Prostate gland (tissue), 2 donors: ENCODE results near the gene MTMR1. TPM values are rescaled to one million over a fixed set of nuclear protein-coding genes. Genes with fewer than 3 reads are reported as not detected.

Experiments used
- DNase-seq: peaks from one replicate; pipeline ENCODE4 v3.0.0-alpha.2; 2019; ENCODE audit warnings: low spot score
- H3K27ac ChIP-seq, 2 donors: fragments of 200-600 bp; sonication (generic); 2 replicates each; pipeline ENCODE4 v1.5.1; 2017 to 2019
- H3K27me3 ChIP-seq: fragments of 200-600 bp; sonication (generic); replicated peaks from 2 replicates; pipeline ENCODE4 v1.5.1; 2019; ENCODE audit not compliant: insufficient read depth
- H3K36me3 ChIP-seq, 2 donors: fragments of 200-600 bp; sonication (generic); 1 replicate in 1 of 2; 2 replicates in 1 of 2; pipeline versions ENCODE4 v1.5.1 to v1.8.1; 2017 to 2019
- H3K4me1 ChIP-seq: fragments of 200-600 bp; sonication (generic); replicated peaks from 2 replicates; pipeline ENCODE4 v1.5.1; 2019
- H3K4me3 ChIP-seq, 2 donors: fragments of 200-600 bp; sonication (generic); 2 replicates each; pipeline ENCODE4 v1.5.1; 2017 to 2019
- H3K9me3 ChIP-seq: fragments of 200-600 bp; sonication (generic); 2 replicates; pipeline ENCODE4 v1.5.1; 2017
- POLR2A ChIP-seq: fragments of 450-650 bp; IDR thresholded peaks from one replicate; pipeline ENCODE4 v1.6.1; 2016; ENCODE audit warnings: antibody characterized with exemption, mild to moderate bottlenecking
- POLR2AphosphoS5 ChIP-seq: sonication (generic); formaldehyde crosslinking; IDR thresholded peaks from one replicate; pipeline ENCODE4 v1.6.1; 2017; ENCODE audit warnings: antibody characterized with exemption
- WGBS: methylation state at CpG from one replicate; pipeline ENCODE4 v1.1.5; 2018; 5-methylcytosine and 5-hydroxymethylcytosine counted together
- intact Hi-C: fragments of 100-400 bp; cut with DNase I; formaldehyde crosslinking; loops from one replicate; pipeline ENCODE4 v1.14.2; 2022
- total RNA-seq, 2 donors: library from RNA; depleted of rRNA; stranded (reverse); fragments of >200 nt; gene quantifications; one replicate each; pipeline ENCODE4 v1.1.0, GENCODE V29; 2016
- TF ChIP-seq, protein P1 (sequence below), 4 experiments: fragments of 200-600 bp in 2 of 4; fragments of 450-650 bp in 2 of 4; sonication (generic) in 2 of 4; IDR thresholded peaks; 1 replicate in 3 of 4; 2 replicates in 1 of 4; pipeline ENCODE4 v1.5.1; 2016 to 2019; ENCODE audit warnings: antibody characterized with exemption in 4 of 4, mild to moderate bottlenecking in 2 of 4, moderate library complexity in 2 of 4

The MTMR1 gene
- total RNA-seq, 2 donors from 2014 or later, result 35.0 to 37.3 TPM

DNA sequence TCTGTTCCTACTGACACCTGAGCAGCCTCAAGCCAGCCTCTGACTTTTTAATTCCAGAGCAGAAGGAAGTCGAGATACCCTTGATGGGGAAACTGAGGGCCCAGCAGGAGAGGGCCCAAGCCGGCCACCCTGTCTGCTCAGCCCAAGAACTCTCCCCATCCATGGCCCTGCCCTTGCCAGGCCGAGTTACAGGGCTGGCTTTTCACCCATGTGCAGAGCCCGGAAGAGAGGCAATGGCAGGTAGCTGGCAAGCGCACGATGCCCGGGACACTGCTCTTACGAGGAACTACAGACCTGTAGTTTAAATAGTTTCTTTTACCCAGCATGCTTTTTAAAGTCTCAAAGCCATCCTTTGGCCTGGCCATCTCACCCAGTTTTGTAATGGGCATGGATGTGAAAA is 79.9 kb downstream of the MTMR1 start:
- H3K36me3 ChIP-seq, result no peaks in the 10 kb centered on the region
- no peak overlapping the region for H3K4me3 ChIP-seq
- WGBS, result 98% methylated on average over 6 of the region's 8 CpGs
- intact Hi-C loops, result loop anchor here (2.0 kb wide), 1 partner anchor 310 kb away; no protein-coding TSS in a partner anchor
- no peaks in the 10 kb centered on the region for H3K4me1 ChIP-seq
- no peaks in the 10 kb centered on the region for H3K27me3 ChIP-seq
- no peak for DNase-seq
- H3K27ac ChIP-seq, result no peak overlapping the region
- no peaks in the 10 kb centered on the region for H3K9me3 ChIP-seq
- TF ChIP-seq, protein P1, sequence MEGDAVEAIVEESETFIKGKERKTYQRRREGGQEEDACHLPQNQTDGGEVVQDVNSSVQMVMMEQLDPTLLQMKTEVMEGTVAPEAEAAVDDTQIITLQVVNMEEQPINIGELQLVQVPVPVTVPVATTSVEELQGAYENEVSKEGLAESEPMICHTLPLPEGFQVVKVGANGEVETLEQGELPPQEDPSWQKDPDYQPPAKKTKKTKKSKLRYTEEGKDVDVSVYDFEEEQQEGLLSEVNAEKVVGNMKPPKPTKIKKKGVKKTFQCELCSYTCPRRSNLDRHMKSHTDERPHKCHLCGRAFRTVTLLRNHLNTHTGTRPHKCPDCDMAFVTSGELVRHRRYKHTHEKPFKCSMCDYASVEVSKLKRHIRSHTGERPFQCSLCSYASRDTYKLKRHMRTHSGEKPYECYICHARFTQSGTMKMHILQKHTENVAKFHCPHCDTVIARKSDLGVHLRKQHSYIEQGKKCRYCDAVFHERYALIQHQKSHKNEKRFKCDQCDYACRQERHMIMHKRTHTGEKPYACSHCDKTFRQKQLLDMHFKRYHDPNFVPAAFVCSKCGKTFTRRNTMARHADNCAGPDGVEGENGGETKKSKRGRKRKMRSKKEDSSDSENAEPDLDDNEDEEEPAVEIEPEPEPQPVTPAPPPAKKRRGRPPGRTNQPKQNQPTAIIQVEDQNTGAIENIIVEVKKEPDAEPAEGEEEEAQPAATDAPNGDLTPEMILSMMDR (IDR thresholded peaks at IDR 0.05), result no peak
- TF ChIP-seq POLR2AphosphoS5 (no peak), POLR2A (no peak)

DNA sequence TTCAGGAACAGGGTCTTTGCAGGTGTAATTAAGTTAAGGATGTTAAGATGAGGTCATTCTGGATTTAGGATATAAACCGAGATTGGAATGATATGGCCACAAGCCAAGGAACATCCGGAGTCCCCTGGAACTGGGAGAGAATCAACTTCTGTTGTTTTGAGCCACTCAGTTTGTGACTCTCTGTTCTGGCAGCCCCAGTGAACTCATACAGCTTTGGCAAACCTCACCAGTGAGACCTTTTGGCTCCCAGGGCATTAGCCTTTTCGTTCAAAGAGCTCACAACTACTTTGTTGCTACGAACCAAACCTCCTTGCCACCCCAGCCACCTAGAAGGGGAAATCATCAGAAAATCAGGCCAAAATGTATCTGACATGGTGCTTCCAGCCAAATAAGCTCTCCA is 80.4 kb downstream of the MTMR1 start:
- Histone ChIP-seq H3K36me3 (no peaks in the 10 kb centered on the region), H3K9me3 (no peaks in the 10 kb centered on the region), H3K4me3 (no peak overlapping the region), H3K4me1 (no peaks in the 10 kb centered on the region), H3K27me3 (no peaks in the 10 kb centered on the region), H3K27ac (no peak overlapping the region)
- no peak for DNase-seq
- 43% methylated on average over 4 of the region's 4 CpGs for WGBS
- intact Hi-C loops, result loop anchor here (2.0 kb wide), 1 partner anchor 309 kb away; no protein-coding TSS in a partner anchor
- TF ChIP-seq POLR2A (no peak), POLR2AphosphoS5 (no peak)
- TF ChIP-seq, protein P1 (IDR thresholded peaks at IDR 0.05), result no peak

DNA sequence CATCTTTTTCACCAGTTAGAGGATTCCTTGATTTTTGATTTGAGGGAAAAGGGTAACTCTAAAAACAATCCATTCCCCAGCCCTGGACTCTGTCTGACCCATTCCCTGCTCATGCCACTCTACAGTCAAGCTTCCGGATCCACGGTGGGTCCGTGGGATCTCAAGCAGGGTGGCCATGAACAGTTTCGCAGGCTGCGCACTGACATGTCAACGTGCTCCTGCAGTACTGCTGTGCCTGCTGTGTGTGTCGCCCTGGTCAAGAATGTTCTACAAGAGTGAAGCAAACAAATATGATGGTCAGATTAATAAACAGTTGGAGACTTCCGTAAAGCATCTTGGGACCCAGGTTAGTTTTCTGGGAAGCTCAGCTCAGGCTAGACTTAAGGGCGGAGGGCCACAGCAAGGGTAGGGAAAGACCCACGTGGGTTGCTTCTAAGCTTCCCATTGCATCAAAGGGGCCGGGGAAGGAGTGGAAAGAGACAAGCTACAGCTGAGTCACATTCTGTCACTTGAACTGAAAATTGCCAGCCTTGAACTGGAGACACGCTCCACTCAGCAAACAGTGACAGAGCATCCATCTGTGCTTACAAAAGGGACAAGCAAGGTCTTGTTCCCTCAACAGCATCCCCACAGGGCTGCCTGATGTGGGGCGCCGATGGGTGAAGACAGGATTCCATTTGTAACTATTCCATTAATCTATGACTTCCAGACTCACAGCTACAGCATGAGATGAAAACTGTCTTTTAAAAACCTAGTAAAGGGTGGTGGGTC is 81.8 kb downstream of the MTMR1 start:
- intact Hi-C loops, result no loop called here
- 85% methylated on average over 14 of the region's 14 CpGs for WGBS
- TF ChIP-seq POLR2A, result no peak
- TF ChIP-seq, protein P1 (IDR thresholded peaks at IDR 0.05), result no peak
- no peak for TF ChIP-seq POLR2AphosphoS5

DNA sequence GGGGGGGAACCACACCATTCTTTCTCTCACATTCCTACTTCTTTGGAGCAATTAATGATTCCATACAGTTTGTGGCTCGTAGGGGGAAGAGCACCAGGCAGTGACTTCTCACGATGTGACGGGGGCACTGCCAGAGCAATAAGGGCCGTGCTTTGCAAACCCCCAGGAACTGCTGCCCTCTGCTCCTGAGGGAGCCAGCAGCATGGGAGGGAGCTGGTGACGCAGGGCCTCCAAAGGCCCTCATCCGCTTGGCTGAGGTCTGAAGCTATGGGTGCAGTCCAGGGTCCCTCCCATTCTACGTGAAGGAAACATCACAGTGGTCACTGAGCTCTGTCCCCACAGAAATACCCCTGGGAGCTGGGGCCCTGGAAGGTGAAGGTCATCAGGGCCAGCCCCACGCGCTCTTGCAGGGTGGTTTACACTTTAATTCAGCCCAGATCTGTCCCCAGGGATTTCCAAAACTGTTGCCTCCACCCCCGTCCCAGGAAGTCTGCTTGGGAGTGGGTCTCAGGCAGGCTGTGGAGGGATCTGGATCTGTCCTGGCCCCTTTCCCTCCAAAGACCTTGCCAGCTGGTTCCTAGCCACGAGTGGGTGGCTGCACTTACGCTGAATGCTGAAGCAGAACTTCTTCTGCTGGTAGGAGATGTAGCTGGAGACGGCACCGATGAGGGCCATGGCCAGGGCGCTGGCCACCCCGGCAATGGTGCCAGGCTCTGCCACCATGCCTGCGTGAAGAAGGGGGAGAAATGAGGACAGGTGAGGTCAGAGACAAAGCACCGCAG is 82.6 kb downstream of the MTMR1 start:
- Histone ChIP-seq H3K36me3 (no peaks in the 10 kb centered on the region), H3K27ac (no peak overlapping the region), H3K4me3 (no peak overlapping the region), H3K4me1 (no peaks in the 10 kb centered on the region), H3K9me3 (no peaks in the 10 kb centered on the region), H3K27me3 (no peaks in the 10 kb centered on the region)
- intact Hi-C loops, result no loop called here
- no peak for DNase-seq
- 89% methylated on average over 15 of the region's 18 CpGs for whole genome bisulfite sequencing
- no peak for TF ChIP-seq POLR2A
- TF ChIP-seq POLR2AphosphoS5, result no peak
- TF ChIP-seq, protein P1 (IDR thresholded peaks at IDR 0.05), result no peak

More for the DNA sequence above, 81.8 kb downstream of the MTMR1 start:
- no peak overlapping the region for H3K4me3 ChIP-seq
- no peaks in the 10 kb centered on the region for H3K4me1 ChIP-seq
- H3K36me3 ChIP-seq, result no peaks in the 10 kb centered on the region
- H3K9me3 ChIP-seq, result no peaks in the 10 kb centered on the region
- no peak for DNase-seq
- no peaks in the 10 kb centered on the region for H3K27me3 ChIP-seq
- no peak overlapping the region for H3K27ac ChIP-seq
